GM18520 (cell line): Measurements from ENCODE around the gene NDUFV3.
"Not testable (repeated sequence)": the region's sequence is repeated elsewhere in the genome, so short reads cannot be mapped to it uniquely, and the experiment has no call there.

Source experiments
- ATAC-seq: cut with Tn5 transposase; IDR thresholded peaks from one replicate; pipeline ENCODE4 v1.9.1; 2021; ENCODE audit not compliant: unreplicated experiment

NDUFV3 gene

GRCh38 chr21:42933137-42933970 lies 40.2 kb downstream of the NDUFV3 start:
- not testable (repeated sequence) for ATAC-seq

DNA sequence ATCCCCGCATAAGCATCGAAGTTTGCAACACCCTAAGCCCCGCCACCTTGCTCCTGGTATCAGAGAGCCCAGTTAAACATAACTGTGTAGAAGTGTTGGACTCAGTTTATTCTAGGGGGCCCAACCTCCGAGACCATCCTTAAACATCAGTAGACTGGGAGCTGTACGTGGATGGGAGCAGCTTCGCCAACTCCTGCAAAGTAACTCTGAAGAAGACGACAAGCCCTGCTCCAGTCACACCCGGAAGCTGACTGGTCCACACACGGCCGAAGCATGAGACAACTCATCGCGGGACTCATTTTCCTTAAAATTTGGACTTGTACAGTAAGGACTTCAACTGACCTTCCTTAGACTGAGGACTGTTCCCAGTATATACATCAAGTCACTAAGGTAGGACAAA lies 40.9 kb downstream of the NDUFV3 start:
- ATAC-seq, result not testable (repeated sequence)

DNA sequence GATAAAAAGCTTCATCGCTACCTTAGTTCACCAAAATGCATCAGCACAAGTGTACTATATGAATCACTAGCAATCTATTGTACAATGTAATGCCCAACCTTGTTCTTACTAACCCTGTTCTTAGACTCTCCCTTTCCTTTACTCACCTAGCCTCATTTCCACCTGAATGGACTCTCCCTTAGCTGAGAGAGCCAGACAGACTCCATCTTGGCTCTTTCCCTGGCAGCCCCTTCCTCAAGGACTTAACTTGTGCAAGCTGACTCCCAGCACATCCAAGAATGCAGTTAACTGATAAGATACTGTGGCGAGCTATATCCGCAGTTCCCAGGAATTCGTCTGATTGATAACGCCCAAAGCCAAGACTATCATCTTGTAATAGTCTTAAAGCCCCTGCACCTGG lies 43.3 kb downstream of the NDUFV3 start:
- not testable (repeated sequence) for ATAC-seq

GRCh38 chr21:42937034-42937940 lies 44.2 kb downstream of the NDUFV3 start:
- ATAC-seq, result not testable (repeated sequence)

- ATAC-seq, result no peak
These were observed 45.0 kb downstream of the NDUFV3 start for GRCh38 chr21:42937960-42938605.

GRCh38 chr21:42938606-42938995 lies 45.5 kb downstream of the NDUFV3 start:
- not testable (repeated sequence) for ATAC-seq

DNA sequence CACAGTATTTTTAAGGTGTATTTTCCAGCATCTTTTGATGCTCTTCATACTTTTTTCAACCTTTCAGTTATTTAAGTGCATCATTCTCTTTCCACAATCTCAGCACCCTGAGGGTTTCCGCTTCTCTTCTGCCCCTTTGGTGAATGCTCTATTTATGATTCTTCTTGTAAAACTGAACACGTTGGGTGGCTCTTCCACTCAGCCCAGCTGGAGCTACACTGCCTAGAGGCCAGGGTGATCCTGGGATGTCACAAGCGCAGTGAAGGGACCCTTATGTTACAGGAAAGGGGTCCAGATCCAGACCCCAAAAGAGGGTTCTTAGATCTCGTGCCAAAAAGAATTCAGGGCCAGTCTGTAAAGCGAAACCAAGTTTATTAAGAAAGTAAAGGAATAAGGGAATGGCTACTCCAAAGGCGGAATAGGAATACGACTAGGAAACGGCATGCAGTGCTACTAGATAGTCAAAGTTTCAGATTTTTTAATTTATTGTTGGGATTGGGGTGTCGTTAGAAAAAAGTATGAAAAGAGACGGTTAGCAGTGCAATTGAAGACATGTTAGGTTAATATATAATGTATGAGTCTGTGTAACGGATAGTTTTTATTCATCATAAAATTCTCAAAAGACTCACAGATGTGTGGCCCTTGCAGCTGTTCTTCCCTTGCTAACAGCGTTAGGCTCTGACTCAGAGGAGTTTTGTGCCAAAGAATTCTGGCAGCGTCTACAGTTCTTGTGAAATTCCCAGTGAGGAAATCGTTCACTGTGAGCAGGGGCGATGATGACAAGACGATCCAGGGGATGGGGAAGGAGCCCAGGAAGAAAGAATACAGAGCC lies 46.7 kb downstream of the NDUFV3 start:
- no peak for ATAC-seq

- ATAC-seq, result no peak
These were observed 48.6 kb downstream of the NDUFV3 start for GRCh38 chr21:42941696-42942085.

- no peak for ATAC-seq
These were observed 49.1 kb downstream of the NDUFV3 start for GRCh38 chr21:42942244-42942643.

DNA sequence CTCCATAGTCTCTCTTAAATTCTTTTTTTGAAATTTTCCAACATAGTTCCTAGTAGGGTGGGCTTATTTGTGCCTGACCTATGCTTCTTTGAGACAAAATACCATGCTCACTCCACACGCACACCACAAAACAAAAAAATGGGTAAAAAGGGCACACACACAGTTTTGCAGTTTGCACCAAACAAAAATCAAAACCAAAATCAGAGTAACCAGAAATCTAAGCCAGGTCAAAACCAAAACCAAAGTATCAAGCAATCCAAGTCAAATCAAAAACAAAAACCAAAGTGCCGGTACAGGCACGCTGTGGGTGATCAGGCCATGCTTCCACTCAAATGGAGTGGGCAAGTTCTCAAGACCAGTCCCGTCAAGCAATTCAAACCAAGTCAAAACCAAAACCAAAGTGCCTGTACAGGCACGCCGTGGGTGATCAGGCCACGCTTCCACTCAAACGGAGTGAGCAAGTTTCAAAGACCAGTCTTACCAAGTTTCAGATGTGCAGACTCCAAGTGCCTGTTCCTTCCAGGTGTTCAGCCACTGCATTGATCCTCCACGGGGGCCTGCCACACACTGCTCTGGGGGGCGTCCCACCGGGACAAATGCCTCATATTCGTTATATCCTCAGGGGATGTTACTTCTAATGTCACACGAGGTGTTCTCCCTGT lies 56.1 kb downstream of the NDUFV3 start:
- ATAC-seq, result not testable (repeated sequence)

GRCh38 chr21:42951193-42951592 lies 58.1 kb downstream of the NDUFV3 start:
- ATAC-seq, result not testable (repeated sequence)

GRCh38 chr21:42956824-42957630 lies 63.9 kb downstream of the NDUFV3 start:
- no peak for ATAC-seq

DNA sequence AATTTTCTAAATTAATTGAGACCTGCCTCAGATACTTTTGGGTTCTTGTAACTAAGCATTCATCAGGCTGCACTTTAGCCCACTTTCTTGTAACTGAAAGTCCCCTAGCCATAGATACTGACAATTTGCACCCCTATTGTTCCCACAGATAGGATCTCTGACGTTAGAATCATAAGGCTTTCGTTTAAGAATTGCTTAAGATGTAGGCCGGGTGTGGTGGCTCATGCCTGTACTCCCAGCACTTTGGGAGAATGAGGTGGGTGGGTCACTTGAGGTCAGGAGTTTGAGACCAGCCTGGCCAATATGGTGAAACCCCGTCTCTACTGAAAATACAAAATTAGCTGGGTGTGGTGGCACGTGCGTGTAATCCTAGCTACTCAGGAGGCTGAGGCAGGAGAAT lies 65.0 kb downstream of the NDUFV3 start:
- ATAC-seq, result not testable (repeated sequence)

- ATAC-seq, result no peak
These were observed 66.6 kb downstream of the NDUFV3 start for GRCh38 chr21:42959728-42960127.

DNA sequence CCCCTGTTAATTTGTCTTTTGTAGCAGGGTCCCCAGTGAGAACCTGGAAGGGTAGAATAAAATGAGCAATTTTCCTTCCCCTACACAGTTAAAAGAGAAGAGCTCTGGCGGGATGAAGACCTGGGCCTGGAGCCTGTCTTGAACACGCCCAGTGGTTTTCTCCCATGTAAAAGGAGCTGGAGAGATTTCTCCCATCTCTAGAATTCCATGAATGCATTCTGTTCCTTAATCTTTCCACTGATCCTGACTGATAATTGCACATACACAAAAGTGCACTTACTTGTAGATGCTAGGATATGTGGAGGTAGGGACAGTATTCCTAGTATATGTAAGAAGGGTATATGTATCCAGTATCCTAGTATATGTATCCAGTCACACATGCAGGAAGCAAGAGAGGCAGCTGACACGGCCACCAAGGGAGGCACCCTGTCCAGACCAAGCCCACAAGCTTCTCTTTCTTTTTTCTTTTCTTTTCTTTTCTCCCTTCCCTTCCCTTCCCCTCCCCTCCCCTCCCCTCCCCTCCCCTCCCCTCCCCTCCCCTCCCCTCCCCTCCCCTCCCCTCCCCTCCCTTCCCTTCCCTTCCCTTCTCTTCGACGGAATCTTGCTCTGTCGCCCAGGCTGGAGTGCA lies 69.4 kb downstream of the NDUFV3 start:
- no peak for ATAC-seq
